GM18526 (cell line): Measurements from ENCODE around the gene MATR3.

Experiments
- POLR2A ChIP-seq: IDR thresholded peaks from 3 replicates; pipeline ENCODE4 v1.6.1; 2011; ENCODE audit not compliant: insufficient read length; ENCODE audit errors: extremely low read depth

The MATR3 gene

GRCh38 chr5:139293507-139294373, at the start of gene MATR3:
TSS of gene MATR3 (plus strand) at chr5:139293740. CDS start at chr5:139307416, 13,676 bp downstream.
- TF ChIP-seq POLR2A: peak; percentile 96

GRCh38 chr5:139245637-139246339, 47.8 kb upstream of the MATR3 start:
- no peak for TF ChIP-seq POLR2A

- no peak for TF ChIP-seq POLR2A
Observed at GRCh38 chr5:139246394-139246793, 47.1 kb upstream of the MATR3 start.

GRCh38 chr5:139248826-139249453, 44.6 kb upstream of the MATR3 start:
- TF ChIP-seq POLR2A: no peak

DNA sequence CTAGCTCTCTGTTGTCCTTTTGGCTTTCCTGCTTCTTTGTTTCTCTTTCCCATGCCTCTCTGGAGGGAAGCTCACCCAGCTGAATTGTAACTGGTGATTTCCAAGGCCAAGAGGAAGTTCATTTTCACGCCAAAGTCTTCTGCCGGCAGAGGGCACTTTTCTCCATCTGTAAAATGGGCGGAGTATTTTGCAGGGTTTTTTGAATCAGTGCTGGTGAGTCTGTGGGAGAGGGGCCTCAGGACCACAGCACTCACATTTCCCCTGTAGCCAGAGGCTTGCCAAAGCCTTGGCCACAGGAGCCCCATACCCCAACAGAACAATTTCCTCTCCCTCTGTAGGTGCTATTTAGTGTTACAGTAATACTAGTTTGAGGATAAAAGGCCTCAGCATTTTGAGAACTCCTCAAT, 42.3 kb upstream of the MATR3 start:
- no peak for TF ChIP-seq POLR2A

- TF ChIP-seq POLR2A: no peak
Observed at GRCh38 chr5:139251695-139252288, 41.7 kb upstream of the MATR3 start.

DNA sequence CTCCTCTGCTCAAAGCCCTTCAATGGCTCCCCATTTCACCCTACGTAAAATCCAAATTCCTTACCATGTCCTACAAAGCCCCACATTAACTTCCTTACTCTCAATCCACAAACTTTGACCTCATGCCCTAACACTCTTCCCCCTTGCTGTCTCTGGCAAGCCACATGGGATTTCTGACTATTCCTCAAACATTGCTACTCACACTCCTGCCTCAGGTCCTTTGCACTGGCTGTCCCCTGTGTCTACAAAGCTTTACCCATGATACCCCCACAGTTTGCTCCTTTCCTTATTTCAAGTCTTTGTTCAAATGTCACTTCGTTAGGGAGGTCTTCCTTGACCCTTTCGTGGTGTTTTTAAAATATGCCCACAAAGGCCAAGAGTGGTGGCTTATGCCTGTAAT, 40.4 kb upstream of the MATR3 start:
- no peak for TF ChIP-seq POLR2A

DNA sequence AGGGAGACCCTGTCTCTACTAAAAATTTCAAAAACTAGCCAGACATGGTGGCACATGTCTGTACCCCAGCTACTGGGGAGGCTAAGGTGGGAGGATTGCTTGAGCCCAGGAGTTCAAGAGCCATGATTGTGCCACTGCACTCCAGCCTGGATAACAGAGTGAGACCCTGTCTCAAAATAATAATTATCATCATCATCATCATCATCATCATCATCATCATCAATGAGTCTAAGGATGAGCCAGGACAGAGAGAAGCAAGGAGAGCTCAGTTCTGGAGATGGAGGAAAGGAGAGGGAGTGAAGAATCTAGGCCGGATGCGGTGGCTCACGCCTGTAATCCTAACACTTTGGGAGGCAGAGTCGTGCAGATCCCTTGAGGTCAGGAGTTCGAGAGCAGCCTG, 36.7 kb upstream of the MATR3 start:
- TF ChIP-seq POLR2A: no peak

GRCh38 chr5:139262059-139262741, 31.3 kb upstream of the MATR3 start:
- no peak for TF ChIP-seq POLR2A

DNA sequence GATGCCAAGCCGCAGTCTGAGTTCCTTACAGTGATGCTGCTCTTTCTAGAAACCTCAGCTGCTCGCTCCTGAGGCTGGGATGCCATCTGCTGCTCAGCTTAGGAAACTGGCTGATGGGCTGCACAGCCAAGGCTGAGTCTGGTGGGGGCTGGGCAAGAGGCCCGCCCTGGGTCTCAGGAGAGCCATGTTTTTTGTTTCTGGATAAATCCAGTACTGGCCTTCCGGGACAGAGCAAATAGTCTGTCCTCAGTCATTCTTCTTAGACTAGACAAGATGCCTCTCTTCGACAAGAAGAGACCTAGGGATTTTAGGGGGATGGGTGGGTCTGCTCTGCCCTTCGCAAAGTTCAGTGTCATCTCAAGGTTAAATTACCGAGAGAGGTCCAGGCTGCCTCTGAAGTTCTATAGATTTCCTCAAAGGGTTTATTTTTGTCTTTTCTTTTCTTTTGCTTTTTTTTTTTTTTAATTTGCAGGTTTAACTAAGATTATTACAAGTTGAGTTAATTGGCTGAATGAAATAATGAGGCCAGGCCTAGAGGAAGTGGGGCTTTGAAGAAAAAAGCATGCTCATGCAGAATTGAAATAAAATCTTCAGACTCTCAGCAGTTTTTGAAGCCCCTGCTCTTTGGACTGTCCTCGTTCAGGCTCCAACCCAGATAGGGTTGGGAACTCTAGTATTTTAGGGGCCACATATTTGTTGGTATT, 30.6 kb upstream of the MATR3 start:
- no peak for TF ChIP-seq POLR2A

DNA sequence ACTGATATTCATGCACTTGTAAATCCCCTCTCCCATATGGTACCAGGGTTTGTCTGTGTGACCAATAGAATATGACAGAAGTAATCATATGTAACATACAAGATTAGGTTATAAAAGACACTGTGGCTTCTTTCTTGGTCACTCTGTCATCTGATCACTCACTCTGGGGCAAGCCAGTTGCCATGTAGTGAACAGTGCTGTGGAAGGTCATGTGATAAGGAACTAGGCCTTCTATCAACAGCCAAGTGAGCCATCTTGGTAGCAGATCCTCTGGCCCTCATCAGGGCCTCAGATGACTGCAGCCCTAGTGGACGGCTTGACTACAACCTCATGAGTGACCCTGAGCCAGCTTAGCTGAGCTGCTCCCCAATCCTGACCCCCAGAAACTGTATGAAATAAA, 30.0 kb upstream of the MATR3 start:
- no peak for TF ChIP-seq POLR2A

DNA sequence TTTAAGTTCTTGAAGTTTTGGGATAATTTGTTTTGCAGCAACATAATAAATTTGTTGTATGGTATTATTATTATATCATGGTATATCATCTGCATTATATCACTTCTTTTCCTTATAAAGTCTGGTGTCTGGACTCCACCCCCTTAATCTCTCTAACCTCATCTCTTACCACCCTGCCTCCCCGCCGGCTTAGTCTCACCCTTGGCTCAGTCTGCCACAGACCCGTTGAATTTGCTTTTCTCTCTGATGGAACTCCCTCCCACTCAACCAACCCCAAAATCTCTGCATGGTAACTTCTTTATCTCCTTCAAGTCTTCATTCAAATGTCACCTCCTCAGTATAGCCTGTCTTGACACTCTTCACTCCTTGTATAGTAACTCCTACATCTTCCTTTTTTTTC, 29.6 kb upstream of the MATR3 start:
- TF ChIP-seq POLR2A: no peak

DNA sequence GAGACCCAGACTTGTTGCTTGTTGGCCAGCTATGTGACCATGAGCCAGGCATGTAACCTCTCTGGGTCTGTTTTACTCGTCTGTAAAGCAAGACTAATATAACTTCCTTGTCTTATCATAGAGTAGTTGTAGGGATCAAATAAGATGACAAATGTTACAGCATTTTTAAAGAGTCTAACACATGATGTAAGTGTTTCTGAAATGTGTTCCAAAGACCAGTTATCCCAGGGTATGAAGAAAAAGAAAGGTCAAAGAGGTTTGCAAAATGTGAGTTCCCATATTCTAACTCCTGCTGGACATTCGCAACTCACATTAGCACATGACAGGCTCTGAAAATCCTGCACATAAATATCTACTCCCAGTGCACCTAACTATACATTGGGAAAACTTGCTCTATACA, 28.5 kb upstream of the MATR3 start:
- no peak for TF ChIP-seq POLR2A

DNA sequence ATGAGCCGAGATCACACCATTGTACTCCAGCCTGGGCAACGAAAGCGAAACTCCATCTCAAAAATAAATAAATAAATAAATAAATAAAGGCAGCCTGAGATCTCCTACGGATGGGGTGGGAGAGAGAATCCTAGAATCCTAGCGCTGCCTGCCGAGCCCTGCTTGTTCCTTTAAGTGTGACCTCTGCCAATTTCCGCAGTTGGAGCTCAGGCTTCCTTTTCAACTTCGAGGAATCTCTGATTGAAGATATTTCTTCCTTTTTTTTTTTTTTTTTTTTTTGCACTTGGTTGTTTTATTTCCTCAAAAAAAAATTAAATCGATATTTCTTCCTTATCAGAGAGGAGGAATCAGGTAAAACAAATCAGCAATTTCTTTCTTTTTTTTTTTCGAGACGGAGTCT, 27.3 kb upstream of the MATR3 start:
- no peak for TF ChIP-seq POLR2A

GRCh38 chr5:139267481-139267880, 26.1 kb upstream of the MATR3 start:
- TF ChIP-seq POLR2A: no peak
